ENCODE measurements around the gene APOBEC3A.
A peak's percentile ranks its signal among the peaks of the same experiment; 100 is the strongest.

The APOBEC3A gene

GRCh38 chr22:38948181-38948940, 9.0 kb upstream of the APOBEC3A start:
- H3K4me1 Mint-ChIP-seq (ENCODE audit: low read depth), result peaks cover 17% of the 10 kb centered on the region
- H3K9me3 Mint-ChIP-seq, result no peaks in the 10 kb centered on the region
- no peak overlapping the region for H3K4me3 Mint-ChIP-seq
- H3K27ac Mint-ChIP-seq, result no peak overlapping the region
- no peaks in the 10 kb centered on the region for H3K36me3 Mint-ChIP-seq (ENCODE audit: low read depth)
- no peak for DNase-seq (ENCODE audit: low spot score)
- H3K27me3 Mint-ChIP-seq (ENCODE audit: low read depth), result peaks cover 38% of the 10 kb centered on the region

GRCh38 chr22:38949889-38950405, 7.5 kb upstream of the APOBEC3A start:
- Mint-ChIP-seq H3K36me3 (ENCODE audit: low read depth) (no peaks in the 10 kb centered on the region), H3K4me3 (no peak overlapping the region), H3K27me3 (ENCODE audit: low read depth) (peaks cover 27% of the 10 kb centered on the region), H3K9me3 (no peaks in the 10 kb centered on the region), H3K4me1 (ENCODE audit: low read depth) (peaks cover 22% of the 10 kb centered on the region), H3K27ac (no peak overlapping the region)
- DNase-seq (ENCODE audit: low spot score), result no peak

GRCh38 chr22:38950527-38951295, 6.7 kb upstream of the APOBEC3A start:
- DNase-seq (ENCODE audit: low spot score), result no peak
- Mint-ChIP-seq H3K9me3 (no peaks in the 10 kb centered on the region), H3K36me3 (ENCODE audit: low read depth) (no peaks in the 10 kb centered on the region), H3K4me3 (no peak overlapping the region), H3K27ac (no peak overlapping the region), H3K4me1 (ENCODE audit: low read depth) (peaks cover 26% of the 10 kb centered on the region), H3K27me3 (ENCODE audit: low read depth) (peaks cover 20% of the 10 kb centered on the region)

DNA sequence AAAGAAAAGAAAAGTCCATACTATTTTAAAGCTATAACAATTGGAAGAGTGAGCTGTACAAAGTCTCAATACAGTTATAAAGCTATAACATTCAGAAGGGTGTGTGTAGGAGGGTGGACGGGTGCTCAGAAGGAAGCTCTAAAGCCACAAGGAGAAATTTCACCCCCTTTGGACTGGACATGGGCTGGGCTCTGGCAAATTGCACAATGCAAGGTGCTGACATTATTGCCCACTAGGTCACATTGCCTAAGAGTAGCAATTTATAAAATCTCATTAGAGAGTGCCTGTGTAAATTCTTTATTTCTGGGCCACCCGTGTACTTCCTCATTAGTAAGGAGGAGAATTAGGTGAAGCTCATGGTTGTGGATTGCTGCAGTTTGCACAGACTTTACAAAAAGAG, 5.7 kb upstream of the APOBEC3A start:
- no peak overlapping the region for H3K27ac Mint-ChIP-seq
- H3K9me3 Mint-ChIP-seq, result no peaks in the 10 kb centered on the region
- peaks cover 10% of the 10 kb centered on the region for H3K27me3 Mint-ChIP-seq (ENCODE audit: low read depth)
- no peak overlapping the region for H3K4me3 Mint-ChIP-seq
- no peak for DNase-seq (ENCODE audit: low spot score)
- peaks cover 28% of the 10 kb centered on the region for H3K4me1 Mint-ChIP-seq (ENCODE audit: low read depth)
- H3K36me3 Mint-ChIP-seq (ENCODE audit: low read depth), result no peaks in the 10 kb centered on the region

DNA sequence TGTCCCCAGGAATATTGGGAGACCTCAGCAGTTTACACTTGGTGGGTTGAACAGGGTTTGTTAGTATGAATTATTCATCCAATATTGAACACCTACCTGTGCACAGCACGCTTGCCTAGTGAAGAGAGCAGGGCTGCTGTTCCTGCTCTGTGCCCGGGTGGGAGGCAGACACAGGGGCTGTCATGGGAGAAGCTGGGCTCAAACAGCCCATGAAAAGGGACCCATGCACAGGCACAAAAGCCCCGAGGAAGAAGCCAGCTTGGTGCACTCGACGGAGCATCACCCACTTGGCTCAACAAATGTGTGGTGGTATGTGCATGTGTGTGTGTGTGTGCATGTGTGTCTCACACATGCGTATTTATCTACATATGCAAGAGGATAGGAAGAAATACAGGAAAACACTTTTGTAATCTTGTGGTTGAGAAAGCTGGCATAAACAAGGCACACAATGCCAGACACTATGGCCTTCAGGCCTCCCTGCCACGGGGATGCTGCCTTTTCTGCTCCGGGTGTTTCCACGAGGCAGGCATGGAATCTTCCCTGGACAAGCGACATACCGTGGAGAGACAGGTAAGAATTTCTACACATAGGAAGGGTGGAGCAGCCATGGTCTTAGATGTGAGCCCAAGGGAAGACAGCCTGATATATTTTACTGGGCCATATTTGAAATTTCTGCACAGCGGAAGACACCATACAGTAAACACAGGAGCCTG, 5.0 kb upstream of the APOBEC3A start:
- no peaks in the 10 kb centered on the region for H3K36me3 Mint-ChIP-seq (ENCODE audit: low read depth)
- H3K9me3 Mint-ChIP-seq, result no peaks in the 10 kb centered on the region
- peaks cover 4% of the 10 kb centered on the region for H3K27me3 Mint-ChIP-seq (ENCODE audit: low read depth)
- peaks cover 27% of the 10 kb centered on the region for H3K4me1 Mint-ChIP-seq (ENCODE audit: low read depth)
- peak overlapping the region; percentile 72 for H3K27ac Mint-ChIP-seq
- H3K4me3 Mint-ChIP-seq, result no peak overlapping the region
- no peak for DNase-seq (ENCODE audit: low spot score)

GRCh38 chr22:38953091-38953490, 4.3 kb upstream of the APOBEC3A start:
- Mint-ChIP-seq H3K27ac (peak overlapping the region; percentile 85), H3K27me3 (ENCODE audit: low read depth) (no peaks in the 10 kb centered on the region), H3K4me3 (no peak overlapping the region), H3K9me3 (no peaks in the 10 kb centered on the region), H3K4me1 (ENCODE audit: low read depth) (peaks cover 25% of the 10 kb centered on the region), H3K36me3 (ENCODE audit: low read depth) (no peaks in the 10 kb centered on the region)
- DNase-seq (ENCODE audit: low spot score), result no peak

GRCh38 chr22:38953577-38954413, 3.6 kb upstream of the APOBEC3A start:
- no peaks in the 10 kb centered on the region for H3K9me3 Mint-ChIP-seq
- DNase-seq (ENCODE audit: low spot score), result peak; percentile 88
- peak overlapping the region; percentile 53 for H3K4me3 Mint-ChIP-seq
- peaks cover 25% of the 10 kb centered on the region for H3K4me1 Mint-ChIP-seq (ENCODE audit: low read depth)
- H3K36me3 Mint-ChIP-seq (ENCODE audit: low read depth), result no peaks in the 10 kb centered on the region
- peak overlapping the region; percentile 85 for H3K27ac Mint-ChIP-seq
- no peaks in the 10 kb centered on the region for H3K27me3 Mint-ChIP-seq (ENCODE audit: low read depth)

- Mint-ChIP-seq H3K4me3 (no peak overlapping the region), H3K27ac (peak overlapping the region; percentile 87), H3K4me1 (ENCODE audit: low read depth) (peaks cover 25% of the 10 kb centered on the region), H3K9me3 (no peaks in the 10 kb centered on the region), H3K36me3 (ENCODE audit: low read depth) (no peaks in the 10 kb centered on the region), H3K27me3 (ENCODE audit: low read depth) (no peaks in the 10 kb centered on the region)
- no peak for DNase-seq (ENCODE audit: low spot score)
Observed at GRCh38 chr22:38954414-38955043, 2.9 kb upstream of the APOBEC3A start.

DNA sequence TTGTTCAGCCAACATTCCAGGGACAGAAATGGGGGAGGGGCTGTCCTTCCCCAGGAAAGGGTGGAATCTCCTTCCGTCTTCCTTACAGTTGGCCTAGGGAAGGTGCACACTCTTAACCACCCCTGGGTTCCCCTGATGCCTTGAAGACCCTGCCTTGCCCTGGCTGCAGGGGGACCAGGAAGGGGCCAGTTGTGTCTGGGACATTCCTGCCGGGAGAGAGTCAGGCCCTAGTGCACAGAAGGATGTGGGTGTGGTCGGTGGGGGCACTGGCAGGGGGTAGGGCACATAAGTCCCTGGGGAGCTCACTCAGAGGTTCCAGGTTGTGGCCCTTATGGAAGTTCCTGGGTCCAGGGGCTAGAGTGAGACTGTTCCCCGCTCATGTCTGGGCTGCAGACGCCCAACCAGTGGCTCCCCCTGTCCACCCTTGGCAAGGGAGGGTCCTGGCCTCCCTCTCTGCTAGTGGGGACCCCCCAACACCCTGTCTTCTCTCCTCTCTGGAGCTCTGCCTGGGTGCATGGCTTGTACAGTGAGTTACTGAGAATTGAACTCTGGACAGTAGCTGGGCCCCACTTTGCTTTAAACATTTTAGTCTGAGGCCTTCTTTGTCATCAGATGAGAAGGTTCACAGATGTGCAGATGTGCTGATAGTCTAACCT, 2.0 kb upstream of the APOBEC3A start:
- H3K9me3 Mint-ChIP-seq, result no peaks in the 10 kb centered on the region
- H3K4me1 Mint-ChIP-seq (ENCODE audit: low read depth), result peaks cover 27% of the 10 kb centered on the region
- H3K36me3 Mint-ChIP-seq (ENCODE audit: low read depth), result no peaks in the 10 kb centered on the region
- DNase-seq (ENCODE audit: low spot score), result no peak
- peak overlapping the region; percentile 84 for H3K27ac Mint-ChIP-seq
- no peaks in the 10 kb centered on the region for H3K27me3 Mint-ChIP-seq (ENCODE audit: low read depth)
- H3K4me3 Mint-ChIP-seq, result no peak overlapping the region

GRCh38 chr22:38955926-38956325, 1.5 kb upstream of the APOBEC3A start:
- H3K4me1 Mint-ChIP-seq (ENCODE audit: low read depth), result peaks cover 27% of the 10 kb centered on the region
- peak overlapping the region; percentile 84 for H3K27ac Mint-ChIP-seq
- H3K27me3 Mint-ChIP-seq (ENCODE audit: low read depth), result no peaks in the 10 kb centered on the region
- no peaks in the 10 kb centered on the region for H3K9me3 Mint-ChIP-seq
- DNase-seq (ENCODE audit: low spot score), result no peak
- H3K36me3 Mint-ChIP-seq (ENCODE audit: low read depth), result no peaks in the 10 kb centered on the region
- H3K4me3 Mint-ChIP-seq, result no peak overlapping the region

- Mint-ChIP-seq H3K9me3 (no peaks in the 10 kb centered on the region), H3K4me3 (no peak overlapping the region), H3K36me3 (ENCODE audit: low read depth) (no peaks in the 10 kb centered on the region), H3K27me3 (ENCODE audit: low read depth) (no peaks in the 10 kb centered on the region), H3K27ac (no peak overlapping the region), H3K4me1 (ENCODE audit: low read depth) (peaks cover 27% of the 10 kb centered on the region)
- DNase-seq (ENCODE audit: low spot score), result no peak
Observed at GRCh38 chr22:38956551-38956950, 858 bp upstream of the APOBEC3A start.

- H3K36me3 Mint-ChIP-seq (ENCODE audit: low read depth), result no peaks in the 10 kb centered on the region
- H3K4me1 Mint-ChIP-seq (ENCODE audit: low read depth), result peaks cover 20% of the 10 kb centered on the region
- no peaks in the 10 kb centered on the region for H3K27me3 Mint-ChIP-seq (ENCODE audit: low read depth)
- no peak for DNase-seq (ENCODE audit: low spot score)
- H3K9me3 Mint-ChIP-seq, result no peaks in the 10 kb centered on the region
- H3K4me3 Mint-ChIP-seq, result no peak overlapping the region
- H3K27ac Mint-ChIP-seq, result no peak overlapping the region
Observed at GRCh38 chr22:38957808-38958650, 620 bp downstream of the APOBEC3A start.
